NCI-H1048 (cell line): ENCODE results near the gene NEDD8.

ENCODE experiments used
- DNase-seq: peaks from one replicate; lab custom pipeline; 2025; lab: John Stamatoyannopoulos, UW

The NEDD8 gene

DNA sequence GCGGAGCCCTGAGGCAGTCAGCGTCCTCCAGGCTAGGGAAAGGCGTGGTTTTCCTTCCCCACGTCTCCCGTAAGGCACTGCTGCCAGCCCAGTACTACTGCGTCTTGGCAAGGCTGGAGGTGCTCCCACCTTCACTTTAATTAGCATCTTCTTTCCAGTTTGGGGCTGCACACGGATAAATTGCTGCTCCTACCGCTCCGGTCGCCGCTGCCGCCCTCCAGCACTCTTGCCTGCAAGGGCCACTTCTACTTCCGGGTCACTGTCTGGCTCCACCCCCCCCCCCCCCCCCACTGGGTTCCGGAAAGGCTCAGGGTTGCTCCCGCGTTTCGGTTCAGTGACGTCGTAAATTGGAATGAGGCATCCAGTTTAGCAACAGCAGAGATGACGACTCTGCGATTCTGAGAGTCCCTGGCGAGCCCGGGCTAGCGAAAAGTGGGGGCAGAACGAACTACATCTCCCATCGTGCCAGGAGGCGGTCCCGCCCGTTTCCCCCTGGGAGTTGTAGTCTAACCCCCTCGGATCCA lies at the start of gene NEDD8:
TSS of gene NEDD8 (minus strand) at position 247 of the 524 bp plus-strand sequence. CDS start at position 147, 100 bp downstream.
- peak; percentile 81 for DNase-seq

DNA sequence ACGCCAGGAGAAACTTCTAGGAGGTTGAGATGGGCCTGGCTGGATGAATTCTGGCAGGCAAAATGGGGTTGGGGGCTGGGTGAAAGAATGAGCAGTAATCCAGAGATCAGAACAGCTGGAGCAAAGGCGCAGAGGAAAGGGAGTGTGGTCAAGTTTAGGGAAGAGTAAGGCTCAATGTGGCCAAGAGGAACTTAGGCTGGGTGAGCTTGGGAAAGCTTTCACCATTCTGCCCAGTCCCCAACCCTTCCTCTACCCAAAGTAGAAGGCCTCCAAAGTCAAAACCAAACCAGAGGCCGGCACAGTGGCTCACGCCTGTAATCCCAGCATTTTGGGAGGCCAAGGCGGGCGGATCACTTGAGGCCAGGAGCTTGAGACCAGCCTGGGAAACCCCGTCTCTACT lies 49.5 kb upstream of the NEDD8 start:
- DNase-seq = no peak

DNA sequence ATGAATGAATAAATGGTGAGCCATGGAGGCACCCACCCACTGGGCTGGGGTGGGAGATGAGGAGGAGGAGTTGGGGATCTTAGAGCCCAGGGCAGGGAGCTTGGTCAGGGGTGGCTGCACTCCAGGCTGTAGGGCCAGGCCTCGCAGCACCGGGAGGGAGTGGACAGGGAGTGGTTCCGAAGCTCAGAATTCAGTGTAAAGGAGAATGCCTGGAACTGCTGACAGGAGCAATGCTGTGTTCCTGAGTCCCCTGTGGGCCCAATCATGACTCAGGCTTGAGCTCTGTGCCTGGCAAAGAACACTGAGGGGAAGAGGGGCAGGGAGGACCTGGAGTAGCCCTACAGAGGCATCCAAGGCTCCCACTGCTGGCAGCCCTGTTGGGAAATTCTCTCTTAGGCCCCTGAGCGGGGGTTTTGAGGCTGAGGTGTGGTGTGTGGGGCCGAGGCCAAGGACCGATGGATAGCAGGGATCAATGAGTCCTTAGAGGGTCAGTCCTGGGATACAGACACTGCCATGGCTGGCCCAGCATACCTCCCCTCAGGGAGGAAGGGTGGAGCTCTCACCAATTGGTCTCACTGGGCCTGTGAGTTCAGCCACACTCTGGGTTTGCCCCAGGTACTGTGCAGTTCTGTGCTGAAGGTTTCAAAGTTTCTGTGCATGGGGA lies 48.8 kb upstream of the NEDD8 start:
- no peak for DNase-seq

DNA sequence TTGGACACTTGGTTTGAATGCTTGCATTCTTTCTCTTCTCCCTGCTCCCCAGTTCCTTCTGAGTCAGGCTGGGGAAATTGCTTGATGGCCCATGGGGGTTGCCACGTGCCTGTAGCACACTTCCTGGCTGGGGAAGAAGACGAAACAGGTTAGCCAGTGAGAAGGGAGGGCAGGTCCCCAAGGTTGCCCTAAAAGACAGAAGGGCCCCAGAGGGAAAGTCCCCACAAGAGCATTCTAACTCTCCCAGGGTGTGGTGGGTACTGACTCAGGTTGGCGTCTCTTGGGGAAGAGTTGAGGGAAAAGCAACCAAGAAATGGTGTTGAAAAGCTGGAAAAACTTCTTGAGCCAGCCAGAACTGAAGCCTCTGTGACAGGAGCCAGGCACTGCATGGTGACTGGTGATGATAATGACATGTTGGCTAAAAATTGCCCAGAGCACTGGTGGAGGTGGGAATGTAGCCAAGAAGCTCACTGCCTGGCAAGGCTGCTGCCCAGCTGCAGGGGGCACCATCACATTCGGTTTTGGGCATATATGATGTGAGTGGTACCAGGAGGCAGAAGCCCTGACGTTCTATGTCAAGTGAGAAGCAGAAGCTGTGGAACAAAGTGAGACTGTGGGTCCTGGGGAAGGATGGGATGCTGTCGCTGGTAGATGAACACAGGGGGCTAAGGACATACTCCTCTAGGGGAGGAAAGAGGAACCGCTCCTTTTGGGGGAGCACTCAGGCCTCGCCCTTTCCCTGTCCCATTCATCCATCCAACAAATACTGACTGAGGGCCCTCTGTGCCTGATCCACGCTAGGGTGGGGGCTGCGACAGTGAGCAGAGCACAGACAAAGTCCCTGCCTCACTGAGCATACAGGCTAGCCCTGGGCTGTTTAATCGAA lies 47.4 kb upstream of the NEDD8 start:
- no peak for DNase-seq

DNA sequence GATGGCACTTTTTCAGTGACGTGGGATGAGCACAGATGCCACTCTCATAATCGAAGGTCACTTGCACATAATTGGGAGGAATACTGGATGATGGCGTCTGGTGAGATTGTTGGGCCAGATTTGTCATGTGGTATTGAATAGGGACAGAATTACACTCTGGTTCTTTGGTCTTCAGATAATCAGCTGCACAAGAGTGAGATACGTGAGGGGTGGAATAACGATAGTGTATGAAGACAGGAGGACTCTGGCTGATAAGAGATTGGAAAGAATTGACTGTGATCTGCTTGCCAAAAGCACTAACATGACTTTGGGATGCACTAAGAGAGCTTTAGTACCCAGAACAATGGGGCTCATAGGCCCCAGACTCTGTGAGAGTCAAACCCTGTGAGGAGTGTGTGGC lies 46.3 kb upstream of the NEDD8 start:
- DNase-seq = no peak

DNA sequence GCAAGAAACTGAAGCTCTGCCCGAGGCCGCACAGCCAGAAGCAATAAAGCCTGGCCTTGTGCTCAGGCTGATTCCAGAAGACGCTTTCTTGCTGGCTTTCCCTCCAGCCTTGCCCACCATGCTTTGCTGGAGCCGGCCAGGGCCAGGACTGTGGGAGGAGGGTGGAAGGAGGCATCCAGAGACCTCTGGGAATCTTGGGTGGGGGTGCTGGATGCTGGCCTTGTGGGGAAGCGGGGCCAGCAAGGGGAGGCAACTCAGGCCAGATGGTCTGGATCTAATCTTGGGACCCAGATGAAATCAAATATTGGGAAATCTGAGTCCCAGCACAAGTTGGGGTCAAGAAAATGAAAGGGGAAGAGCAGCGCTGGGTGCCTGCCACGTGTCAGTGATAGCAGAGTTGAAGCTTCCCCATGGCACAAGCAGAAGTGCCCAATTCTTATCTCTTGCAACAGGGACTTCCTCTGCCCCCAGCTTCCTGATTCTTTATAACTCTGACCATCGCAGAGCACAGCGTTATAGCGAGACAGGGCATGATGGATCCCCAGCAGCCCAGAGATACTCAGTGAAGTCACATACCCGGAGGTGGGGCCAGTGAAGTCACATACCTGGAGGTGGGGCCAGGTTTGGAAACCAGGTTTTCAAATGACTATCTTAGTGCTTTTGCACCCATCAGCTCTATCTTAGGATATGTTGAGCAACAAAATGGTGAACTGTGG lies 45.6 kb upstream of the NEDD8 start:
- DNase-seq = no peak

DNA sequence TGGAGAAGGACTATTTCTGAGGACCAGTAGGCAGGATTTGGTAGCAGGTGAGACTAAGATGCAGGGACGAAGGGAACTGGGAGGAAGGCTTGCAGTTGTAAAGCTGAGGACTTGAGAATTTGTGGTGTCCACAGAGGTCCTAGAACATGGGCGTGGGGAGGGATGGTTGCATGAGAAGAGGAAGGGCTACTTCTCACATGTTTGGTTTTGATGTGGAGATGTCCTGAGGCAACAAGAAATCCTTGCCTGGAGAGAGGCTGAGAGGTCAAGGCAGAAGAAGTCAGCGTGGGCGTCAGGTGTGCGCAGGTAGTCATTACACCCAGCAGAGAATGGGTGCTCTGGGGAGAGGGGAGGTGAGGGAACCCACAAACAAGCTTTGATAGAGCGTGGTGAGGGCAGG lies 44.9 kb upstream of the NEDD8 start:
- DNase-seq = no peak

DNA sequence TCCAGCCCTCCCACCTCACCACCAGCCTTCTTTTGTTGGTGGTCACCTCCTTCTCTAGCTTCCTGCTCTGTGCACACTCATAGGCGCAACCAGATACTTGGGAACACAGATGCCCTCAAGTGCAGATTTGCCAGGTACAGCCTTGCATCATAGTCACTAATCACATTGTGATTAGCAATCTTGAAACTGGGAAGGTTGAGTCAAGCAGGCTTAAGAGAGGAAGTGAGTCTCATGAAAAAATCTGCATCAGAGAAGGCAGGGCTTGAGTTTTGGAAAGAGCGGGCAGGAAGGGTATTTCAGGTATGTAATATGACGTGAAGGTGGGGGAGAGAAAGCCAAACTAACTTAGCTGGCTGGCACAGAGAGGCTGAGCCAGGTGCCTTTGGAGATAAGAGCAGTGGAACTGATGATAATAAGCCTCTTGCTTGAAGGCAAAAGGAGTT lies 42.0 kb upstream of the NEDD8 start:
- no peak for DNase-seq

DNA sequence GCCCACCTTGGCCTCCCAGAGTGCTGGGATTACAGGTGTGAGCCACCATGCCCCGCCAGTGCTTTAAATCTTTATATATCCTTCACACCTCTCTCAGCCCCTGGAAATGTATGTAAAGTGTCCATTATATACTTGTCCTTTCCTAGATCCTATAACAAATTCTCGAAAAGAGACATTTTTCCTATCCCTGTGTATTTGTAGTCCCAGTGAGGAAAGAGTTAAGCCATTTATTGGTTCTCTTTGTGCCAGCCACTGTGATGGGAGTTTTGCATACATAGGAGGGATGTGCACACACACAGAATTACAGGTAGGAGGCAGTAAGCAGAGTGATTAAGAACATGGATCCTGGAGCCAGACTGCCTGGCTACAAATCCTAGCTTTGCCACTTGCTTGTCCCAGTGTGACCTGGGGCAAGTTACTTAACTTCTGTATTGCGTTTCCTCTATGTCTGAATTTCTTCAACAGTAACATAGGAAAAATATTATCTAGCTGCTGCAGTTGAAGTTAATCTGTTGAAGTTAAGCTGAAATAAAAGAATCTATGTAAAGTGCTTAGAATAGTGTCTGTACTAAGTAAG lies 41.3 kb upstream of the NEDD8 start:
- DNase-seq = no peak

DNA sequence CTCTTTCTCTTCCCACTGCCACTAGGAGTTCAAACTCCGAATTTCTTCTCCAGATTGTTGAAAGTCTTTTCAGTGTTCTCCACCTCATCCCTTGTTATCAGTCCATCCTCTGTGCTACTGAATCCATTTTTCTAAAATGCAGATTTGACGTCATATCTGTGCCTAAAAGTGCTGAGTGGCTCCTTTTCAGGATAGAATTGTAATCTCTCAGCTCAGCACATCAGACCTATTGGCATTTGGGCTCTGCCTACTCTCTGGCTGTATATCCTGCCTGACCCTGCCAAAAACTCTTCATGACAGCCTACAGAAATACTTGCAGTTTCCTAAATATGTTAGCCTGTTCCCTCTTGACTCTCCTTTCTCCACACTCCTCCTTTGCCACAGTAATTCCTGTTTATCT lies 40.3 kb upstream of the NEDD8 start:
- DNase-seq = no peak

DNA sequence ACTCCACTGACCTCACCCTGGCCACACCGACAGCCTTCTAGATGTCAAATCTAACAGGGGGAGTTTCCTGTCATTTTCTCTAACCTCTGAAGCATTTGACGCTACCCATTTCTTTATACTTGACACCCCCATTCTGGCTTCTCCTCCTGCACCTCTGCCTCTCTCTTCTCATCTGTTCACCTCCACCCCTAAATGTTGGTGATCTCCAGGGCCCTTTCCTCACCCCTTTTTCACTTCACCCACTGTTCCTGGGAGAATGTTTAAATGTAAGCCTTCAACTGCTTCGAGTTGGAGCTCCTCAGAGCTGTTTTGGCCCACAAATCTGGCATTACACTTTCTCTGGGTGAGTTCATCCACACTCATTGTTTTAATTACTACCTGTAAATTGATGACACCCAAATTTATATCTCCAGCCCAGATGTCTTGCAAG lies 39.7 kb upstream of the NEDD8 start:
- DNase-seq = no peak

DNA sequence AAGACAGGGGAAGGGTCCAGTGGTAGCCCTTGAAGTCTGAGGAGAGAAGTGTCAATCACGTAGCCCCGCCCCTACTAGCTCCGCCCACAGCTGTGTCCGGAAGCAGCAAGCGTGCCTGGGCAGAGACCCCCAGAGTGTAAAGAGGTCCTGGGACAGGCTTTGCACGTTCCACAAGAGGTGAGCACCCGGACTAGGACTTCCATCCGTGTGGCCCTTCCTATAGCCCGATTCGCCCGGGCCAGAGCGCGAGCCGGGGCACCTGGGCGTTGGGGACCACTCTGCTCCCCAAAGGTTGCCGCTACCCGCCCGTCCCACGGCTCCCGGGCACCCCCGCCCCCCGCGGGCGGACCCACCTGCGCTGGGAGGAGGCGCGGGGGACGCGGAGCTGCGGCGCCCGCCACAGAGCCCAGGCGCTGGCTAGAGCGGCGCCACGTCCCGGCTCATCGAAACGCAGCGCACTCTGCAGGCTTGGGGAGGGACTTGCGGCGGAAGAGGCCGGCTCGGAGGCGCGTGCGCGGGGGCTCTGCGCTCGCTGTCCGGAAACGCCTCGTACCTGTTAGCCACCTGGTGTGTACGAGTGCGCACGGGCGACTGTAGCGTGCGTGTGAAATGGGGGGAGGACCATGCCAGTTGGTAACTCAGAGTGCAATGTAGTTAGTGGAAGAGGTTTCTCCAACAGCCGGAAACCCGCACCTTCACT lies 39.1 kb upstream of the NEDD8 start, which contains the start of gene RABGGTA:
TSS of gene RABGGTA (minus strand) at position 464 of the 700 bp plus-strand sequence. CDS start 482 bp downstream, outside the sequence.
- peak; percentile 82 for DNase-seq

DNA sequence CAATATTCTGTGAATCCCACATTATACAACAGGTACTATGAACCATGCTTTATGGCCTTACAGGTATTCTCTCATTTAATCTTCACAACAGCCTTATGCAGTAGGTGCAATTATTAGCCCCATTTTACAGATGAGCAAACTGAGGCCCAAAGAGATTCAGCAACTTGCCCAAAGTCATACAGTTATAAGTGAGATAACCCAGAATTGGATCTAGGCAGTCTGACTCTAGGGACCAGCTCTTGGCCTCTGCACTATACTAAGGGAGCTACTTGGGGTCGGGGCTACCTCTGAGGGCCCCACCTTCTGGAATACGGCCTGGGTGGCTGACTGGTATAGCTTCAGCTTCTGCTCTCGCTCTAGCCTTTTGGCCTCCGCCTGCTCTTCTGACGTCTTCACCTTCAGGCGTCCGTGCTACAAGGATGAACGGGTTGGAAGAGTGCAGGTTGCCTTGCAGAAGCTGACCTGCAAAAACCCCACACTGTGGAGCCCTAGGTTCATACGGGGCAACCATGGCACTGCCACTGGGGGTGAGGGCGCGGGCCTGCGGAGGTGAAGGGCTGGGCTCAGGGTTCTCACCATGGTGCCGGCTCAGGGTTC lies 38.5 kb upstream of the NEDD8 start:
- no peak for DNase-seq

DNA sequence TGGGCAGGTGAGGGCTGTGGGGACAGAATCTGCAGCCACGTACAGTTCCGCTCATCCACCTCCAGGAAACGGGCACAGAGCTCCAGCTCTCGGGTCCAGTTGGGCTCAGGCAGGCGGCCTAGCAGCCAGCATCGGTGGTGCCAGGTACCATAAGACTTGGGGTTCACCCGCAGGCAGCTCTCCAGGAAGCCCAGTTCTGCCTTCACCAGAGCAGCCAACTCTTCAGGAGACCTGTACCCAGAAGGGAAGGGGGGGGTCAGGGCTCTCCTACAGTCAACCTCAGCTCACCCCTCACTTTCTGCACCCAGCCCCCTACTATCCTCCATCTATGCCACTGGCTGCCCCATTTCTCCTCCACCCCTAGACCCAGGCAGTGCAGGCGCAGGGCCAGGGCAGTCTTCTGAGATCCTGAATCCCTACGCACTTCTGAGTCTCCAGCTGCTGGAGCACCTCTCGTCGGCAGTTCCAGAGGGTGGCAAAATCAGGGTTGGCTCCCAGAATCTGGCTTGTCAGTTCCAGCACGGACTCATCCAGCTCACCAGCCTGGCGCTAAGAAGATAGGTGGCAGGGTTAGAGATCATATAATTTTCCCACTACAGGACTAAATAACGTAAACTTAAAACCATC lies 37.9 kb upstream of the NEDD8 start:
- DNase-seq = no peak

DNA sequence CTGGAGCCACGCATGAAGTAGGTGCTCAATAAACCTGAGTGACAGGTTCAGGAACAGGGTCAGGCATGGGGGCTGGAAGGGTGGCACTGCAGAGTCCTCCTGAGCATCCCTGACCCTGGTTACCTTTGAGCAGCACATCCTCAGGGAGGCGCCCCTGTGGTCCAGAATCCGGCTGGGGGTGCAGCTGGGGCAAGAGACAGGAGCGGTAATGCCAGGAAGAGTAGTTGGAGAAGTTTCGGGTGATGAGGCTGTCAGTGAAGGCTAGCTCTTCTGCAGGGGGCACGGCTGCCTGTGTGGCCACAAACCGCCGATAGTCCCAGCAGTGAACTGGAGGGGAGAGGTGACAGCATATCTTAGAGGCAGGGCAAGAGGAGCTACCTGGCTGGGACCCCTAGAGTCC lies 37.2 kb upstream of the NEDD8 start:
- DNase-seq = no peak

DNA sequence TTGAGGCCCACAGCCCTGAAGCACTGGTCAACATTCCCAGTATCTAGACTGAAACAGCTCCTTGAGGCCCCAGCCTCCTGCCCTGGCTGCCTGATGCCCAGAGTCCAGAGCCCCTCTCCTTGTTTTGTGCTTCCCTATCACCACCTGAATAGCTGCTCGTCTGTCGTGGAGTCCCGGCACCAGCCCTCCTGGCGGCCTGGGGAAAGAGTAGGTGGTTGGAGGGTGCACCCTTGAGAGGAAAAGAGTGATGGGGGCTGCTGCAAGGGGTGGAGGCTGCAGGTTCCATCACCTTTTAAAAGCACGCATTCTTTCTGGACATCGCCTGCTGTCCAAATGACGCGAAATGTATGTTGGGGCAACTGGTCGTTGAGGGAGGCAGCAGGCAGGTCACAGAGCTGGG lies 36.1 kb upstream of the NEDD8 start:
- DNase-seq = no peak

DNA sequence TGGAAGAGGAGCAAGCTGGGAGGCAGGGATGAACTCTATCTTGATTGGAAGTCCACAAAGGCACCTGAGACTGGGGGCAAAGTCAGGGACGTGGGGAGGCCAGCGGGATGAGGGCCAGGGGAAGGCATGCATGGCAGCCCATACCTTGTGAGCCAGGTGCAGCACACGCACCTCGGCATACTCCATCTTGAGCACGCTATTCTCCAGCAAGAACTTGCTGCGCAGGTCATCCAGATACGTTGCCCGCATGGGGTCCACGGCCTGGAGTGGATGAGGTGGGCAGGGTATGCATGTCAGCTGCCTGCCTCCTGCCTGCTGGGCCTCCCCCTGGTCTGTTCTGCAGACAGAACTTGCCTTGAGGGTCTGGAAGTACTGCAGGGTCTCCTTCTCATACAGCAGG lies 35.3 kb upstream of the NEDD8 start:
- DNase-seq = no peak

DNA sequence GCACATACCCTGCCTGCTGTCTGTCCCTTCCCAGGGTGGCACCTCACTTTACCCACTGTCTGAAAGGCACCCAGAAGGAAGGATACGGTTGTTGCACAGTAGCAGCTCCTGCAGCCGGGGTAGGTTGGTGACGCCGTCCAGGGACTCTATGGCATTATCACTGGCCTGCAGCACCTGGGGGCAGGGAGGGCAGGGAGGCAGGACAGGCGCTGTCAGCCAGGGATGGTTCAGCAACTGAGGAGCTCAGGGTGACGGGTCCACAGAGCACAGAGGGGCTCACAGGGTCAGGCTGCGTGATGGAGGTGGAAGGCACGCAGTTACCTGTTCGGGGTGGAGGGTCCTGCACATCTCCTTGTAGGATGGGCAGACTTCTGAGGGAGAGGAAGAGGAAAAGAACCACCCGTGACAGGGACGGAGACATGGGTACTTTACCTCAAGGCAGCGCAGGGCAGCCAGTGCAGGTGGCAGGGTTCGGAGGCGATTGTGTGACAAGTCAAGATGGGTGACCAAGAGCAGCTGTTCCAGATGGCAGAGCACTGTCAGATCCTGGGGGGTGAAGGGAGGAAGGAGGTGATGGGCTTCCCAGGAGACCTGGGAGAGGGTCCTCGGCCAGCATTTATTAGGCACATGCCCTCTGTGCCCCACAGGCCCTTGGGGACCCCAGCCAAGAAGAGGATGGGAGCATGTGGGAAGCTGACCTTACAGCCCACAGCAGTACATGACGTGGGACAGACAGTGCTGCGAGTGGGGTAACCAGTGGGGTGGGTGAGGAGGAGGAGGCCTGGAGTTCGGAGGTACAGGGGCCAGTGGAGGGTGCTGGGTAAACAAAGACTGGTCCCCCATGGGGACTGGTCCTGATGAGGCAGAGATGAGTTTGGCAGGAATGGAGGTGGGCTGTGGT lies 34.4 kb upstream of the NEDD8 start:
- no peak for DNase-seq

DNA sequence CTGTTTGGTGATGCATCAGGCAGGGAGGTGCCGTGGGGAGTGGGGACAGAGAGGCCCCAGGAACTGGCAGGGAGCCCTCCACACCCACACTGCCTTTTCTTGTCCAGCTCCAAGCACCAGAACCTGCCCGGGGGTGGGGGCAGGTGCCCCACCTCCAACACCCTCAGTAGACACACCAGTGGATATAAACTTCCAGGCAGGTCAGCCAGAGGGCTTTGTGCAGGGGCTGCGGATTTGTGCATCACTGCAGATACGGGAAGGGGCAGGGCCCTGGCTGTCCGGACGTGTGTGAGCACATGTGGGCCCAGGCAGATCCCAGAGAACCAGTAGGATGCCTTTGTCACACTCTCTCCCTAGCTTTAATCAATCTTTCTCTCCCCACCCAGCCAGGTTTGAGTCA lies 32.1 kb upstream of the NEDD8 start:
- no peak for DNase-seq
